ENCODE measurements around the gene LRP1.

The LRP1 gene

GRCh38 chr12:57239587-57240065 is 111.3 kb downstream of the LRP1 start:
- no peak for FAIRE-seq
- no peak for TF ChIP-seq CTCF (IDR thresholded peaks at IDR 0.05; ENCODE audit: insufficient read depth, missing control alignments)
- DNase-seq (ENCODE audit: insufficient read length, low spot score) = no peak

GRCh38 chr12:57240066-57240921 is 112.0 kb downstream of the LRP1 start:
- FAIRE-seq (no peak), DNase-seq (ENCODE audit: insufficient read length, low spot score) (peak; percentile 57)
- no peak for TF ChIP-seq CTCF (IDR thresholded peaks at IDR 0.05; ENCODE audit: insufficient read depth, missing control alignments)

GRCh38 chr12:57240926-57241401 is 112.7 kb downstream of the LRP1 start:
- TF ChIP-seq CTCF (IDR thresholded peaks at IDR 0.05; ENCODE audit: insufficient read depth, missing control alignments) = no peak
- DNase-seq (ENCODE audit: insufficient read length, low spot score) = no peak
- no peak for FAIRE-seq

- DNase-seq (ENCODE audit: insufficient read length, low spot score) = peak; percentile 51
- FAIRE-seq = no peak
- TF ChIP-seq CTCF (IDR thresholded peaks at IDR 0.05; ENCODE audit: insufficient read depth, missing control alignments) = no peak
Measured at GRCh38 chr12:57241402-57242310, 113.4 kb downstream of the LRP1 start.

GRCh38 chr12:57242329-57242690 is 114.0 kb downstream of the LRP1 start:
- FAIRE-seq (no peak), DNase-seq (ENCODE audit: insufficient read length, low spot score) (no peak)
- no peak for TF ChIP-seq CTCF (IDR thresholded peaks at IDR 0.05; ENCODE audit: insufficient read depth, missing control alignments)

GRCh38 chr12:57242691-57243454 is 114.6 kb downstream of the LRP1 start:
- DNase-seq (ENCODE audit: insufficient read length, low spot score) = peak; percentile 74
- no peak for FAIRE-seq
- TF ChIP-seq CTCF (IDR thresholded peaks at IDR 0.05; ENCODE audit: insufficient read depth, missing control alignments) = peak; percentile 73

Data from D721Med (cell line).